HEK293 (cell line): ENCODE data around the gene PAEP.

Experiments
- ELK4 ChIP-seq: IDR thresholded peaks from 2 replicates; pipeline ENCODE4 v1.6.1; 2011; ENCODE audit warnings: mild to moderate bottlenecking, low read depth, low read length, borderline replicate concordance
- PBX3 ChIP-seq: sonication (generic); formaldehyde crosslinking; IDR thresholded peaks from 2 replicates; pipeline ENCODE4 v1.8.1; 2022; ENCODE audit warnings: mild to moderate bottlenecking, moderate library complexity, missing genetic modification reagents
- SCRT1 ChIP-seq: fragments of 450-650 bp; formaldehyde crosslinking; IDR thresholded peaks from 2 replicates; pipeline ENCODE4 v1.5.1; 2016; ENCODE audit warnings: missing biosample characterization, missing genetic modification characterization, borderline replicate concordance
- ZNF138 ChIP-seq: fragments of 450-650 bp; formaldehyde crosslinking; IDR thresholded peaks from 2 replicates; pipeline ENCODE4 v1.5.1; 2016; ENCODE audit warnings: missing biosample characterization, missing genetic modification characterization, borderline replicate concordance
- ZNF24 ChIP-seq: fragments of 450-650 bp; formaldehyde crosslinking; IDR thresholded peaks from 2 replicates; pipeline ENCODE4 v1.5.1; 2016; ENCODE audit warnings: missing biosample characterization, missing genetic modification characterization
- ZNF280D ChIP-seq: fragments of 450-650 bp; formaldehyde crosslinking; IDR thresholded peaks from 2 replicates; pipeline ENCODE4 v1.5.1; 2016; ENCODE audit warnings: missing biosample characterization, missing genetic modification characterization
- ZNF513 ChIP-seq: fragments of 450-650 bp; IDR thresholded peaks from 2 replicates; pipeline ENCODE4 v1.5.1; 2018; ENCODE audit warnings: missing biosample characterization, missing genetic modification characterization
- ZNF785 ChIP-seq: fragments of 450-650 bp; formaldehyde crosslinking; IDR thresholded peaks from 2 replicates; pipeline ENCODE4 v1.5.1; 2016; ENCODE audit warnings: missing biosample characterization, missing genetic modification characterization
- TF ChIP-seq, protein P1 (sequence below): fragments of 450-650 bp; formaldehyde crosslinking; IDR thresholded peaks from 2 replicates; pipeline ENCODE4 v1.5.1; 2016; ENCODE audit warnings: missing biosample characterization, missing genetic modification characterization
- TF ChIP-seq, protein P2 (sequence below): fragments of 450-650 bp; formaldehyde crosslinking; IDR thresholded peaks from 2 replicates; pipeline ENCODE4 v1.5.1; 2016; ENCODE audit warnings: missing biosample characterization, missing genetic modification characterization
- TF ChIP-seq, protein P3 (sequence below): fragments of 450-650 bp; formaldehyde crosslinking; IDR thresholded peaks from 2 replicates; pipeline ENCODE4 v1.5.1; 2017; ENCODE audit warnings: missing biosample characterization, missing genetic modification characterization
- TF ChIP-seq, protein P4 (sequence below): fragments of 450-650 bp; IDR thresholded peaks from 2 replicates; pipeline ENCODE4 v1.5.1; 2018; ENCODE audit warnings: missing biosample characterization, mild to moderate bottlenecking, missing genetic modification characterization

GRCh38 chr9:135554718-135555117 is 6.8 kb upstream of the PAEP start:
- TF ChIP-seq ZNF280D (tag by site-specific recombination) (no peak), ZNF24 (tag by site-specific recombination) (no peak), SCRT1 (tag by site-specific recombination) (no peak), ZNF138 (no peak), PBX3 (no peak), ZNF513 (no peak), ZNF785 (no peak), ELK4 (no peak)
- TF ChIP-seq, protein P1, sequence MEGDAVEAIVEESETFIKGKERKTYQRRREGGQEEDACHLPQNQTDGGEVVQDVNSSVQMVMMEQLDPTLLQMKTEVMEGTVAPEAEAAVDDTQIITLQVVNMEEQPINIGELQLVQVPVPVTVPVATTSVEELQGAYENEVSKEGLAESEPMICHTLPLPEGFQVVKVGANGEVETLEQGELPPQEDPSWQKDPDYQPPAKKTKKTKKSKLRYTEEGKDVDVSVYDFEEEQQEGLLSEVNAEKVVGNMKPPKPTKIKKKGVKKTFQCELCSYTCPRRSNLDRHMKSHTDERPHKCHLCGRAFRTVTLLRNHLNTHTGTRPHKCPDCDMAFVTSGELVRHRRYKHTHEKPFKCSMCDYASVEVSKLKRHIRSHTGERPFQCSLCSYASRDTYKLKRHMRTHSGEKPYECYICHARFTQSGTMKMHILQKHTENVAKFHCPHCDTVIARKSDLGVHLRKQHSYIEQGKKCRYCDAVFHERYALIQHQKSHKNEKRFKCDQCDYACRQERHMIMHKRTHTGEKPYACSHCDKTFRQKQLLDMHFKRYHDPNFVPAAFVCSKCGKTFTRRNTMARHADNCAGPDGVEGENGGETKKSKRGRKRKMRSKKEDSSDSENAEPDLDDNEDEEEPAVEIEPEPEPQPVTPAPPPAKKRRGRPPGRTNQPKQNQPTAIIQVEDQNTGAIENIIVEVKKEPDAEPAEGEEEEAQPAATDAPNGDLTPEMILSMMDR = no peak
- TF ChIP-seq, protein P2, sequence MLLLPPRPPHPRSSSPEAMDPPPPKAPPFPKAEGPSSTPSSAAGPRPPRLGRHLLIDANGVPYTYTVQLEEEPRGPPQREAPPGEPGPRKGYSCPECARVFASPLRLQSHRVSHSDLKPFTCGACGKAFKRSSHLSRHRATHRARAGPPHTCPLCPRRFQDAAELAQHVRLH (tag by site-specific recombination) = no peak
- TF ChIP-seq, protein P3, sequence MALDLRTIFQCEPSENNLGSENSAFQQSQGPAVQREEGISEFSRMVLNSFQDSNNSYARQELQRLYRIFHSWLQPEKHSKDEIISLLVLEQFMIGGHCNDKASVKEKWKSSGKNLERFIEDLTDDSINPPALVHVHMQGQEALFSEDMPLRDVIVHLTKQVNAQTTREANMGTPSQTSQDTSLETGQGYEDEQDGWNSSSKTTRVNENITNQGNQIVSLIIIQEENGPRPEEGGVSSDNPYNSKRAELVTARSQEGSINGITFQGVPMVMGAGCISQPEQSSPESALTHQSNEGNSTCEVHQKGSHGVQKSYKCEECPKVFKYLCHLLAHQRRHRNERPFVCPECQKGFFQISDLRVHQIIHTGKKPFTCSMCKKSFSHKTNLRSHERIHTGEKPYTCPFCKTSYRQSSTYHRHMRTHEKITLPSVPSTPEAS (tag by site-specific recombination) = no peak
- TF ChIP-seq, protein P4, sequence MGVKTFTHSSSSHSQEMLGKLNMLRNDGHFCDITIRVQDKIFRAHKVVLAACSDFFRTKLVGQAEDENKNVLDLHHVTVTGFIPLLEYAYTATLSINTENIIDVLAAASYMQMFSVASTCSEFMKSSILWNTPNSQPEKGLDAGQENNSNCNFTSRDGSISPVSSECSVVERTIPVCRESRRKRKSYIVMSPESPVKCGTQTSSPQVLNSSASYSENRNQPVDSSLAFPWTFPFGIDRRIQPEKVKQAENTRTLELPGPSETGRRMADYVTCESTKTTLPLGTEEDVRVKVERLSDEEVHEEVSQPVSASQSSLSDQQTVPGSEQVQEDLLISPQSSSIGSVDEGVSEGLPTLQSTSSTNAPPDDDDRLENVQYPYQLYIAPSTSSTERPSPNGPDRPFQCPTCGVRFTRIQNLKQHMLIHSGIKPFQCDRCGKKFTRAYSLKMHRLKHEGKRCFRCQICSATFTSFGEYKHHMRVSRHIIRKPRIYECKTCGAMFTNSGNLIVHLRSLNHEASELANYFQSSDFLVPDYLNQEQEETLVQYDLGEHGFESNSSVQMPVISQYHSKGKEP (tag by site-specific recombination) = no peak
